ENCODE results near the gene IKZF1.

Gene IKZF1

GRCh38 chr7:50427518-50427917 is 123.0 kb downstream of the IKZF1 start:
- TF ChIP-seq, protein P1, sequence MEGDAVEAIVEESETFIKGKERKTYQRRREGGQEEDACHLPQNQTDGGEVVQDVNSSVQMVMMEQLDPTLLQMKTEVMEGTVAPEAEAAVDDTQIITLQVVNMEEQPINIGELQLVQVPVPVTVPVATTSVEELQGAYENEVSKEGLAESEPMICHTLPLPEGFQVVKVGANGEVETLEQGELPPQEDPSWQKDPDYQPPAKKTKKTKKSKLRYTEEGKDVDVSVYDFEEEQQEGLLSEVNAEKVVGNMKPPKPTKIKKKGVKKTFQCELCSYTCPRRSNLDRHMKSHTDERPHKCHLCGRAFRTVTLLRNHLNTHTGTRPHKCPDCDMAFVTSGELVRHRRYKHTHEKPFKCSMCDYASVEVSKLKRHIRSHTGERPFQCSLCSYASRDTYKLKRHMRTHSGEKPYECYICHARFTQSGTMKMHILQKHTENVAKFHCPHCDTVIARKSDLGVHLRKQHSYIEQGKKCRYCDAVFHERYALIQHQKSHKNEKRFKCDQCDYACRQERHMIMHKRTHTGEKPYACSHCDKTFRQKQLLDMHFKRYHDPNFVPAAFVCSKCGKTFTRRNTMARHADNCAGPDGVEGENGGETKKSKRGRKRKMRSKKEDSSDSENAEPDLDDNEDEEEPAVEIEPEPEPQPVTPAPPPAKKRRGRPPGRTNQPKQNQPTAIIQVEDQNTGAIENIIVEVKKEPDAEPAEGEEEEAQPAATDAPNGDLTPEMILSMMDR (IDR thresholded peaks at IDR 0.05; ENCODE audit: control extremely low read depth, extremely low read depth, low read depth, missing control alignments) = no peak
- CTCF ChIA-PET = interaction anchor here (1.0 to 6.5 kb wide), 7 partner anchors 10 to 222 kb away, joined by 3 to 61 read pairs (median 5); no protein-coding TSS in a partner anchor

DNA sequence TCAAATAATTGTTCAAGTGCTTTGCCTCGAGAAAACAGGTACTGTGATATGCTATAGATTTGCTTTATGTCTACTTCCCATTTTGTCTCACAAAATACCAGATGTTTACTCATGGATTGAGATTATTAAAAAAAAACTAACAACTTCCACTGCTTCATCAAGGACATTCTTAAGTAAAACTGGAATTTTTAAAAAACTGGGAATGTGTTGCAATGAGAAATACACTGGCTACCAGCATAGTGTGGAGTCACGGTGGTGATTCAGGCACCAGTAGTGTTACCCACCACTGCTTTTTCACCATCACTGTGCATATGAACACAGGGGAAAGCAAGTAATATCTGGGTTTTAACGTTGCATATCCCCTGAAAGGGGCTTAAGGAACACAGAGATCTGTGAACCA is 124.4 kb downstream of the IKZF1 start:
- TF ChIP-seq, protein P1 (IDR thresholded peaks at IDR 0.05; ENCODE audit: control extremely low read depth, extremely low read depth, low read depth, missing control alignments) = no peak
- ChIA-PET CTCF (interaction anchor here (1.2 to 6.5 kb wide), 4 partner anchors 10 to 223 kb away, joined by 3 to 61 read pairs (median 12); no protein-coding TSS in a partner anchor), POLR2A (no interaction called here)
- no peak for DNase-seq (ENCODE audit: extremely low spot score)

More at GRCh38 chr7:50427518-50427917, 123.0 kb downstream of the IKZF1 start:
- no peak for DNase-seq (ENCODE audit: extremely low spot score)
- POLR2A ChIA-PET = no interaction called here

GRCh38 chr7:50431316-50431715 is 126.8 kb downstream of the IKZF1 start:
- POLR2A ChIA-PET = no interaction called here
- no peak for DNase-seq (ENCODE audit: extremely low spot score)
- TF ChIP-seq, protein P1 (IDR thresholded peaks at IDR 0.05; ENCODE audit: control extremely low read depth, extremely low read depth, low read depth, missing control alignments) = no peak
- CTCF ChIA-PET = interaction anchor here (2.7 kb wide), 1 partner anchor 14 kb away, joined by 16 read pairs; no protein-coding TSS in a partner anchor

GRCh38 chr7:50431722-50432305 is 127.3 kb downstream of the IKZF1 start:
- ChIA-PET CTCF (interaction anchor here (1.5 to 2.7 kb wide), 2 partner anchors 11 to 14 kb away, joined by 4 to 16 read pairs; no protein-coding TSS in a partner anchor), POLR2A (no interaction called here)
- DNase-seq (ENCODE audit: extremely low spot score) = no peak

DNA sequence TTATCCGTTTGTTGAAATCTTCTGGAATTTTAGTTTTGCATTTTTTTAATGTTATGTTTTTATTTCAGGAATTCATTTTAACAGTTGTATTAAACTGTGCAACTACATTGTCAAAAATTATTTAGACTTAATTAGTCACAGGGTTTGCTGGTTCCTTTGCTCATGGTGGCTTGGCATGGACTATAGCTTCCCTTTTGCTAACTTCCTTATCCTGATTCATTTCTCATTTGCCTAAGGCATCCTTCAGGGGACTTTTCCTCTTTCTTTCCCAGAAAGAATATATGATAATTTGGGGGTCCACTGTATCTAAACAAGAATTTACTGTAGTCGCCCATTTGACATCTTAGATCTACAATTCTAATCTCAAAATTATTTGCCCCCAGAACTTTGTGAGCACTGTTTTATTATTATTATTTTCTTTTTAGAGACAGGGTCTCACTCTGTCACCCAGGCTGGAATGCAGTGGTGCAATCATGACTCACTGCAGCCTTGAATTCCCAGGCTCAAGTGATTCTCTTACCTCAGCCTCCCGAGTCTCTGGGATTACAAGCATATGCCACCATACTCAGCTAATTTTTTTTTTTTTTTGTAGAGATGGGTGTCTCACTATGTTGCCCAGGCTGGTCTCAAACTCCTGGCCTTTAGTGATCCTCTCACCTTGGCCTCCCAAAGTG is 131.8 kb downstream of the IKZF1 start:
- TF ChIP-seq, protein P1 (IDR thresholded peaks at IDR 0.05; ENCODE audit: control extremely low read depth, extremely low read depth, low read depth, missing control alignments) = no peak
- ChIA-PET CTCF (interaction anchor here (1.5 to 2.9 kb wide), 3 partner anchors 11 to 18 kb away, joined by 3 to 10 read pairs (median 6); no protein-coding TSS in a partner anchor), POLR2A (no interaction called here)
- DNase-seq (ENCODE audit: extremely low spot score) = no peak

More at GRCh38 chr7:50431722-50432305, 127.3 kb downstream of the IKZF1 start:
- TF ChIP-seq, protein P1 (IDR thresholded peaks at IDR 0.05; ENCODE audit: control extremely low read depth, extremely low read depth, low read depth, missing control alignments) = no peak

GRCh38 chr7:50446542-50446960 is 142.0 kb downstream of the IKZF1 start:
- DNase-seq (ENCODE audit: extremely low spot score) = no peak
- TF ChIP-seq, protein P1 (IDR thresholded peaks at IDR 0.05; ENCODE audit: control extremely low read depth, extremely low read depth, low read depth, missing control alignments) = no peak
- CTCF ChIA-PET = interaction anchor here (1.4 to 1.9 kb wide), 5 partner anchors 9 to 271 kb away, joined by 3 to 8 read pairs (median 6); no protein-coding TSS in a partner anchor
- POLR2A ChIA-PET = no interaction called here
